WI38 (cell line): ENCODE measurements around the gene APCDD1L.
A peak's percentile ranks its signal among the peaks of the same experiment; 100 is the strongest.

Experiments used
- H3K4me3 ChIP-seq: 2 replicates; pipeline ENCODE4 v1.5.1; 2011; ENCODE audit warnings: low read depth, mild to moderate bottlenecking, control low read depth, low read length
- CTCF ChIP-seq: IDR thresholded peaks from 2 replicates; pipeline ENCODE4 v1.5.1; 2012; ENCODE audit warnings: low read depth, mild to moderate bottlenecking, control low read depth, low read length

APCDD1L gene

GRCh38 chr20:58483470-58483869 is 31.7 kb downstream of the APCDD1L start:
- H3K4me3 ChIP-seq: no peak overlapping the region
- no peak for TF ChIP-seq CTCF

GRCh38 chr20:58483051-58483450 is 32.1 kb downstream of the APCDD1L start:
- TF ChIP-seq CTCF: no peak
- no peak overlapping the region for H3K4me3 ChIP-seq

DNA sequence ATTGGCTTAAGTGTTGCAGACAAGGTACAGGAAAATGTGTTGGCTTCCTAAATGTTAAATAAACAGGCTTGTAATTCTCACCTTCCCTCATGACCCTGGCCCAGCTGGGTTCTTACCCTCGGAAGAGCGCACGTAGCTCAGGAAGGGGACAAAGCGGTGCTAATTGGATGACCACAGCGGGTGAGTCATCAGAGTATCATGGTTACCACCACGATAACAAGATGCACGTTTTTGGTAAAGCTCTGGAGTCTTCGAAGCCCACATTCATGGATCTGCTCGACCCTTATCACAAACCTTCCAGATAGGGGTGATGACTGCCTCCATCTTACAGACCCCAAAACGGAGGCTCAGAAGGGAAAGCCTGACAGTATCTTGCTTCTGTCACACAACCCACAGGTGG is 32.8 kb downstream of the APCDD1L start:
- TF ChIP-seq CTCF: no peak
- H3K4me3 ChIP-seq: no peak overlapping the region

DNA sequence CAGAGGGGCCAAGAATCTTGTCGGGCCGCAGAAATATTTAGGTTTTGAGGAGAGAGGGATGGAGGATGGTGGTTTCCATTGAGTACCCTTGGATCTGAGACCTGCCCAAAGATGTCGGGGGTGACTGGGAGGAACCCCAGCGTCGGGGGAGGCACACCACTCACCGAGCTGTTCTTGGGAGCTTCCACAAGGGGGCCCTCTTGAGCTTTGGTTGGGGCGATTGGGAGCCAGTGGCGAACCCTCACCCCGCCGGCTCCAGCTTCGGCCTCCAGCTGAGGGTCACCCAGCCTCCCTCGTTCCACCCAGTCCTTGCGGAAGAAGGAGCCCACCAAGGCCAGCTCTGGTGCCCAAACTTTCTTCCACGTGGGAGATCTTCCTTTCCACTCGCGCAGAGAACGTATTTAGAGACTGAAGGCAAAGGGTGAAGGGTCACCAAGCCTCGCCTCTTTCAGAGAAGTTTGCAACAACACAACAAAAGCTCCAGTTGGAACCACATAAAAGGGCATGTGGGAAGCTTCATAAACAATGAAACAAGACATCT is 33.6 kb downstream of the APCDD1L start:
- H3K4me3 ChIP-seq: no peak overlapping the region
- peak; percentile 25; the same call in 1 of the 2 replicates for TF ChIP-seq CTCF

- H3K4me3 ChIP-seq: no peak overlapping the region
- no peak for TF ChIP-seq CTCF
These were observed 34.5 kb downstream of the APCDD1L start for GRCh38 chr20:58480551-58481336.

DNA sequence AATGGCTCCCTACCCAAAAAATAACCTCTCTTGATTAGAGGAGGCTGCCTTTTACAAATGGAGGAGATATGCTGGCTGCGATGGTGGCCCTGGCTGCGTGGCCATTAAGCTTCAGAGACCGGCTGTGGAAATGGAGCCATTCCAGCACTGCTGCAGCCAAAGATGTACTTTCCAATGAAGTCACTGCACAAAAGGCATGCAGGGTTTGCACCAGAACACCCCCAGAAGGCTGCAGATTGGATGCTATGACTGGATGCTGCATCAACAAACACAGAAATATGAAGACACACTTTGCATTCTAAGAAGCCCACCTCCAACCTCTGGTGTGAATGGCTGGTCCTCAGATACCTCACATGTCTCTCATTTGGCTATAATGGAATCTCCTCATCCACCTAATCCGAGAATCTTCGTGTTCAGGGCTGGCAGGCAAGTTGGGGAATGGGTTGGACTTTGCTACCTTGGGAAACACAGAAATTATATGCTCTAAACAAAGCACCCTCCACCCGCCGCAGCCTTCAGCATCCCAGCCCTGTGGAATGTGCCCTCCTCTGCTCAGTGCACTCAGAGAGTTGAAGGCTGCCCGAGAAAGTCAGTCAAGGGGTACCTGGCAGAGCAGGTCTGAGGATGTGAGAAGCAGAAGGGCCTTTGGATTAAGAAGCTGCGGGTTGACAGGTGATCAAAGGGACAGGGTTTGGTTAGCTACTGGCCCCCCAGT is 35.3 kb downstream of the APCDD1L start:
- no peak for TF ChIP-seq CTCF
- H3K4me3 ChIP-seq: no peak overlapping the region
